HFF-Myc (cell line): ENCODE measurements around the gene SFN.
A peak's percentile ranks its signal among the peaks of the same experiment; 100 is the strongest.

Experiments used
- DNase-seq: peaks from one replicate; pipeline ENCODE4 v3.0.0-alpha.2; 2011; ENCODE audit warnings: low read depth; ENCODE audit errors: extremely low read depth
- H3K4me3 ChIP-seq: replicated peaks from 2 replicates; pipeline ENCODE4 v1.5.1; 2011; ENCODE audit warnings: low read depth, mild to moderate bottlenecking, control low read depth, low read length
- CTCF ChIP-seq: IDR thresholded peaks from 2 replicates; pipeline ENCODE4 v1.5.1; 2012; ENCODE audit warnings: mild to moderate bottlenecking, low read depth, low read length, control low read depth; ENCODE audit errors: missing control alignments

SFN gene

GRCh38 chr1:26857473-26858060 is 5.4 kb upstream of the SFN start:
- TF ChIP-seq CTCF: no peak
- no peak overlapping the region for H3K4me3 ChIP-seq
- DNase-seq: no peak

- no peak for DNase-seq
- H3K4me3 ChIP-seq: no peak overlapping the region
- TF ChIP-seq CTCF: no peak
These were observed 4.8 kb upstream of the SFN start for GRCh38 chr1:26858160-26858559.

GRCh38 chr1:26858891-26859640 is 3.9 kb upstream of the SFN start:
- no peak overlapping the region for H3K4me3 ChIP-seq
- no peak for DNase-seq
- TF ChIP-seq CTCF: no peak

- peak; percentile 42 for TF ChIP-seq CTCF
- H3K4me3 ChIP-seq: no peak overlapping the region
- DNase-seq: no peak
These were observed 1.7 kb upstream of the SFN start for GRCh38 chr1:26861286-26861701.

GRCh38 chr1:26861889-26862378 is 1.0 kb upstream of the SFN start:
- no peak for TF ChIP-seq CTCF
- DNase-seq: no peak
- H3K4me3 ChIP-seq: no peak overlapping the region

- DNase-seq: no peak
These were observed 732 bp downstream of the SFN start for GRCh38 chr1:26863685-26864077.

More at GRCh38 chr1:26863685-26864077, 732 bp downstream of the SFN start:
- H3K4me3 ChIP-seq: no peak overlapping the region; the same call in 1 of the 2 replicates
- TF ChIP-seq CTCF: no peak
